HG03139 (cell line): ENCODE data around the gene CHN2.

Source experiments
- ATAC-seq: cut with Tn5 transposase; IDR thresholded peaks from one replicate; pipeline ENCODE4 v1.9.1; 2021; ENCODE audit not compliant: unreplicated experiment

Gene CHN2

GRCh38 chr7:29483219-29484104 lies 288.9 kb downstream of the CHN2 start:
- no peak for ATAC-seq

DNA sequence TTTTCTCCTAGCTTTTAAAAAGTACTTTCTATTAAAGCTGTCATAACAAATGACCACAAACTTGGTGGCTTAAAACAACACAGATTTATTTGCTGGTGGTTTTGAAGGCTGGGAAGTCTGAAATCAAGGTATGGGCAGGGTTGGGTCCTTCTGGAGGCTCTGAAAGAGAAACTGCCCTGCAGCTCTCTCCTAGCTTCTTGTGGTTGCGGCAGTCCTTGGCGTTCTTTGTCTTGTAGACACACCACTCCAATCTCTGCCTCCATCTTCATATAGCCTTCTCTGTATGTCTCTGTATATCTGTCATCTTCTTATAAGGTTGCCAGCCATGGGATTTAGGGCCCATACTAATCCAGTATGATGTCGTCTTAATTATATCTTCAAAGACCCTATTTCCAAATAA lies 289.7 kb downstream of the CHN2 start:
- no peak for ATAC-seq

GRCh38 chr7:29485339-29486190 lies 291.0 kb downstream of the CHN2 start:
- ATAC-seq: no peak

DNA sequence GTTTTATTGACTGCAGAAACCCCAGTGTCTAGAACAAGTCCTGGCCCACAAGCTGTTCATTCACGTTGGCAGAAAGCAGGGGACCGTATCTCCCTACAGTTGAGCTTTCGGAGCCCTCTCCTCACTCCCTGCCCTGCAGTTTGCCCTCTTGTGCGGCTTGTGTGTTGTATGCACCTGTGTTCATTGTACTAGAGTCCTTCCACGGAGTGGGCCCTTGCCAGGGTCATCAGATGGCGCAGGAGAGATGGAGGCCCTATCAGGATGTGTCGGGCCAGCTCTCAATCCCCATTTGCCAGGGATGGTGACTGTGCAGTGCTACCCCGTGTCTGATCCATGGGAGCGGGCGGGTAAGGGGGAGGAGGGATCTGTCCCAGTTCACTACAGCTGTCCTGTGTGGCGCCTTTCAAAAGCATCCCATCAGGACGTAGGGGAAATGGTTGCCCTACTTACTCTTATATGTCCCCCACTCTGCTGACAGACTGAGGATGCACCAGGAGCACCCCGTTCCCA lies 291.7 kb downstream of the CHN2 start:
- no peak for ATAC-seq

- ATAC-seq: no peak
Observed at GRCh38 chr7:29487424-29487823, 292.8 kb downstream of the CHN2 start.

- ATAC-seq: no peak
Observed at GRCh38 chr7:29488203-29488970, 293.8 kb downstream of the CHN2 start.

DNA sequence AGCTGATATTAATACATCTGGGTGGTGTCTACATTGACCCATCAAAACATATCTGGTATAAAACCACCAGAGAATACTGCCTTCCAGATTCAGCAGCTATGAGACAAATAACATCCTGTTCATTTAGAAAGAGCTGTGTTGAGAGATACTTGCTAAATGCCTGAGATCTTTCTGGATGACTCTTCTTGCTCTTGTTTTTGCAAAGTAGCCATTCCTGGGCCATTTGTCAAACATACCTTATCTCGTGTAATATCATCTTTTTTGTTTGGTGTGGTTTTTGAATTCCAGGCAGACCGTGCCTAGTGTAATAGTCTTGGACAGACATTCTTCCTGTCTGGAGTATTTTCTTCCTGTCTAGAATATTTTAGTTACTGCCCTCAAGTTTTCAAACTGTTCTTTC lies 294.4 kb downstream of the CHN2 start:
- ATAC-seq: no peak

DNA sequence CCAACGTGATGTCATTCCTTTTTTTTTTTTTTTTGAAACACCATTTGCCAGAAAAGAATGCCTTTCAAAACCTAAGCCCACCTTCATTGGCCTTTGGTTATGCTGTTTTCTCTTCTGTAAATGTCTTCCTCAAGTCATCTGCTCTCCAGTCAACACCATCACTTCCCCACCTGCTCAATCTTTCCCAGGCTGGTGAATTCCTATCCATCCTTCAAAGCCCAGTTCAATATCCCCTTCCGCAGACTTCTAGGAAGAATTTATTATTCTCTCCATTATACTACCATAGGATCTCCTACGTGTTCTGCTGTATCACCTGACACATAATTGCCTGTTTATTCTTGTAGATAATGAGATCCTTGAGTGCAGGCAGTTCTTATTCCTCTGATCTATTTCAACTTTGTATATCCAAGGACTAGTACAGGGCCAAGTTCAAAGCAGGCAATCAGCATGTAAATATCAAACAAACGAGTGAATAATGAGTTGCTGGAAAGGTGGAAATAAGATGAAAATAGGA lies 295.6 kb downstream of the CHN2 start:
- no peak for ATAC-seq

- ATAC-seq: no peak
Observed at GRCh38 chr7:29494350-29494749, 299.8 kb downstream of the CHN2 start.

- ATAC-seq: no peak
Observed at GRCh38 chr7:29495653-29496052, 301.1 kb downstream of the CHN2 start.

- no peak for ATAC-seq
Observed at GRCh38 chr7:29496355-29497020, 301.9 kb downstream of the CHN2 start.

- no peak for ATAC-seq
Observed at GRCh38 chr7:29499932-29500331, 305.4 kb downstream of the CHN2 start.

GRCh38 chr7:29500719-29501118 lies 306.1 kb downstream of the CHN2 start:
- no peak for ATAC-seq

DNA sequence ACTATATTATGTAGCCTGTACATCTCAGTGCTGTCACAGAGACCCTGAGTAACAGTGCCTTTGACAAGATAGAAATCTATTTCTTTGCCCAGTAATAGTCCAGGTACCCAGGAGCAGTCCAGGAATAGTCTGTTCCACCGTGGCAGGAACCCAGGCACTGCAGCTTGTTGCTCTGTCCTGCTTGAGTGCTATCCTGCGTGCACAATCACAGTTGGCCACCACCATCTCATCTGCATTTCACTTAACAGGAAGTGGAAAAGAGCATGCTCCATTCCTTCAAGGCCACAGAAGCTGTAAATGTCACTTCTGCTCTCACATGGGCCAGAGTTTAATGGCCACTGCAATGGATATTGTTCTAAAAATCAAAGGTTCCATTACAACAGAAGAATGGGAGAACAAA lies 307.6 kb downstream of the CHN2 start:
- ATAC-seq: no peak

DNA sequence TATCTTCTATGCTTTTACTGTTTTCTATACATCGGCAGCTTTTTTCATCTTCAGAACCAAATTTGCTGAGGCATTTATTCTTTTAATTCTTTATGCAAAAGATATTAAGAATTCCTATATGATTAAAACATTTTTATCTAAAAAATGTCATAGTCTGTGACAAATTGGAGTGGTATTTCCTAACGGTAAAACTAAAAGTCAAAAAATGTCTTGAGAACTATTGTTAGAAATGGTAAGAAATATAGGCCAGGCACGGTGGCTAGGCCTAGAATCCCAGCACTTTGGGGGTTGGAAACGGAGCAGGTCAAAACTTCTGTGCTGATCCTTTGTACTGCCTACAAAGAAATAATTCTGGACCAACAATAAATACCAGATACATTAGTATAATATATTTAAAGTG lies 311.4 kb downstream of the CHN2 start:
- no peak for ATAC-seq

- ATAC-seq: no peak
Observed at GRCh38 chr7:29508608-29509007, 314.0 kb downstream of the CHN2 start.

GRCh38 chr7:29510028-29510427 lies 315.5 kb downstream of the CHN2 start:
- no peak for ATAC-seq

DNA sequence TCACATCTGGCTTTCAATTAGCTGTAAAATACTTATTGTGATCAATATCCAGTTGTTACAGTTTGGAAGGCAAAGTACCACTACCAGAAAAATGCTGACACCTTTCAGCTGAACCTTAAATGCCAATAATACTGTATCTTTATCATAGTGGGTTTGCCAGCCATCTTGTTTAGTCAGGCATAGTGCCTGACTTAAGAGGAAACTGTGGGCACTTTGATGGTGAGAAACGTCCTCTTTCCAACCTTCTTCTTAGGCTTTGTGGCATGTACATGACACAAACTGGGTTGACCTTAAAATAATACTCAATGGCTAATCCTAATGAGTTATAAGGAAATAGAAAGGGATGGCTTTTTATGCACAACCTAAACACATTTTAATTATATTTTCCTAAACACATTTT lies 316.8 kb downstream of the CHN2 start:
- ATAC-seq: no peak

DNA sequence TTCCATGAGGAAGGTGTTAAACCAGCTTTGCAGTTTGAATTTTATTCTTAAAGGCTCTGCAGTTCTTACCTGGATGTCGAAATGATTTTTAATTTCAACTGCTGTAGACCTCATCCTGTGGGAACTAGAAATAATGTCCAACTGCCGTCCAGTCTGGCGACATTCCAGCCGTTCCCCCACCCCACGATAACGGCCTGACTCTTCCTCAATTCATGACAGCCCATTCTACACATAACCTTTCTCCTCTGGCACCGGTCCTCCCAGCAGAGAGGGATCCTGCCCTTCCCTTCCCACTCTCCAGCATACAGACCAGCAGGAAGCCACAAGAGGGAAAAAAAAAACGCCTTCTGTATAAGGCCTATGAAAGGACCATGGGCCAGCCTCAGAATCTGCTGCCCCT lies 317.3 kb downstream of the CHN2 start:
- ATAC-seq: no peak

DNA sequence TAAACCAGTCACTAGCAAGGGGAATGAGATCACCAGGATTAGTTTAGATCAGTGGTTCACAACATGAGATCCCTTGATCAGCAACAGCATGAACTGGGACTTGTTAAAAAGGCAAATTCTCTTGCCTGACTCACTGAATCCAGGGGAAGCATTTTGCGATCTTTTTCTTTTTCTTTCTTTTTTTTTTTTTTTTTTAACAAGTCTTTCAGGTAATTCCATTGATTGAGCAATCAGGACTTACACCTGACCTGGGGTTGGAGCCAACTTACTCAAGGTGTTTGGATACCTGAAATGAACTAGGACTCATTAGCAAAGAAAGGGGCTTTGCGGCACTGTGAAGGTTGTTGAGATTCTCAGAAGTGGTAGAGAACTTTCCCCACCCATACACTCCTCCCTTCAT lies 321.9 kb downstream of the CHN2 start:
- no peak for ATAC-seq
